Measurements from ENCODE around the gene MCU. TPM values are rescaled to one million over a fixed set of nuclear protein-coding genes. Genes with fewer than 3 reads are reported as not detected.

The MCU gene
- total RNA-seq, 2 donors from 2014 or later, result 12.6 to 14.4 TPM

GRCh38 chr10:72796538-72796937 is 104.6 kb downstream of the MCU start:
- peaks cover 4% of the 10 kb centered on the region for H3K4me1 Mint-ChIP-seq
- no peak for DNase-seq
- H3K9me3 ChIP-seq (ENCODE audit: control insufficient read depth, low read length, poor library complexity, severe bottlenecking), result no peaks in the 10 kb centered on the region
- no peaks in the 10 kb centered on the region for H3K27me3 Mint-ChIP-seq
- no peak overlapping the region for H3K4me3 Mint-ChIP-seq
- H3K36me3 Mint-ChIP-seq (ENCODE audit: low read depth), result no peaks in the 10 kb centered on the region
- no peak for ATAC-seq
- no peak overlapping the region for H3K27ac Mint-ChIP-seq

GRCh38 chr10:72800000-72800740 is 108.2 kb downstream of the MCU start:
- Mint-ChIP-seq H3K4me3 (no peak overlapping the region), H3K27me3 (no peaks in the 10 kb centered on the region), H3K36me3 (ENCODE audit: low read depth) (no peaks in the 10 kb centered on the region), H3K4me1 (peaks cover 4% of the 10 kb centered on the region), H3K27ac (no peak overlapping the region)
- no peak for ATAC-seq
- DNase-seq, result no peak
- H3K9me3 ChIP-seq (ENCODE audit: control insufficient read depth, low read length, poor library complexity, severe bottlenecking), result no peaks in the 10 kb centered on the region

- DNase-seq, result no peak
- no peaks in the 10 kb centered on the region for H3K9me3 ChIP-seq (ENCODE audit: control insufficient read depth, low read length, poor library complexity, severe bottlenecking)
- no peak for ATAC-seq
- H3K36me3 Mint-ChIP-seq (ENCODE audit: low read depth), result peaks cover under 1% of the 10 kb centered on the region
- H3K4me3 Mint-ChIP-seq, result no peak overlapping the region
- H3K4me1 Mint-ChIP-seq, result peaks cover 4% of the 10 kb centered on the region
- H3K27me3 Mint-ChIP-seq, result no peaks in the 10 kb centered on the region
- peak overlapping the region; percentile 67 for H3K27ac Mint-ChIP-seq
Measured at GRCh38 chr10:72800741-72801092, 108.8 kb downstream of the MCU start.

GRCh38 chr10:72801263-72801868 is 109.4 kb downstream of the MCU start:
- ATAC-seq (peak; percentile 50), DNase-seq (no peak)
- H3K4me3 Mint-ChIP-seq, result no peak overlapping the region
- peaks cover 3% of the 10 kb centered on the region for H3K36me3 Mint-ChIP-seq (ENCODE audit: low read depth)
- peak overlapping the region; percentile 67 for H3K27ac Mint-ChIP-seq
- no peaks in the 10 kb centered on the region for H3K27me3 Mint-ChIP-seq
- no peaks in the 10 kb centered on the region for H3K9me3 ChIP-seq (ENCODE audit: control insufficient read depth, low read length, poor library complexity, severe bottlenecking)
- H3K4me1 Mint-ChIP-seq, result peaks cover 4% of the 10 kb centered on the region

- H3K4me1 Mint-ChIP-seq, result peaks cover 4% of the 10 kb centered on the region
- no peaks in the 10 kb centered on the region for H3K27me3 Mint-ChIP-seq
- H3K27ac Mint-ChIP-seq, result peak overlapping the region; percentile 11
- peaks cover 3% of the 10 kb centered on the region for H3K36me3 Mint-ChIP-seq (ENCODE audit: low read depth)
- no peak for ATAC-seq
- DNase-seq, result no peak
- H3K9me3 ChIP-seq (ENCODE audit: control insufficient read depth, low read length, poor library complexity, severe bottlenecking), result no peaks in the 10 kb centered on the region
- H3K4me3 Mint-ChIP-seq, result no peak overlapping the region
Measured at GRCh38 chr10:72802332-72802731, 110.4 kb downstream of the MCU start.

GRCh38 chr10:72802763-72803505 is 111.0 kb downstream of the MCU start:
- peaks cover 4% of the 10 kb centered on the region for H3K4me1 Mint-ChIP-seq
- no peak for DNase-seq
- no peaks in the 10 kb centered on the region for H3K27me3 Mint-ChIP-seq
- no peaks in the 10 kb centered on the region for H3K9me3 ChIP-seq (ENCODE audit: control insufficient read depth, low read length, poor library complexity, severe bottlenecking)
- H3K36me3 Mint-ChIP-seq (ENCODE audit: low read depth), result peaks cover 3% of the 10 kb centered on the region
- ATAC-seq, result no peak
- no peak overlapping the region for H3K4me3 Mint-ChIP-seq
- peak overlapping the region; percentile 11 for H3K27ac Mint-ChIP-seq

GRCh38 chr10:72808001-72808400 is 116.1 kb downstream of the MCU start:
- no peak overlapping the region for H3K4me3 Mint-ChIP-seq
- H3K27ac Mint-ChIP-seq, result no peak overlapping the region
- H3K9me3 ChIP-seq (ENCODE audit: control insufficient read depth, low read length, poor library complexity, severe bottlenecking), result no peaks in the 10 kb centered on the region
- DNase-seq (no peak), ATAC-seq (no peak)
- H3K36me3 Mint-ChIP-seq (ENCODE audit: low read depth), result peaks cover 7% of the 10 kb centered on the region
- H3K4me1 Mint-ChIP-seq, result peaks cover 6% of the 10 kb centered on the region
- no peaks in the 10 kb centered on the region for H3K27me3 Mint-ChIP-seq

- peaks cover 7% of the 10 kb centered on the region for H3K36me3 Mint-ChIP-seq (ENCODE audit: low read depth)
- no peak for DNase-seq
Measured at GRCh38 chr10:72809006-72809405, 117.1 kb downstream of the MCU start.

GRCh38 chr10:72810976-72811375 is 119.0 kb downstream of the MCU start:
- Mint-ChIP-seq H3K4me1 (peaks cover 8% of the 10 kb centered on the region), H3K4me3 (no peak overlapping the region), H3K36me3 (ENCODE audit: low read depth) (peaks cover 4% of the 10 kb centered on the region), H3K27me3 (no peaks in the 10 kb centered on the region), H3K27ac (no peak overlapping the region)
- DNase-seq, result no peak
- no peak for ATAC-seq
- no peaks in the 10 kb centered on the region for H3K9me3 ChIP-seq (ENCODE audit: control insufficient read depth, low read length, poor library complexity, severe bottlenecking)

More at GRCh38 chr10:72809006-72809405, 117.1 kb downstream of the MCU start:
- ATAC-seq, result no peak
- Mint-ChIP-seq H3K4me1 (peaks cover 6% of the 10 kb centered on the region), H3K27ac (no peak overlapping the region), H3K27me3 (no peaks in the 10 kb centered on the region), H3K4me3 (no peak overlapping the region)
- H3K9me3 ChIP-seq (ENCODE audit: control insufficient read depth, low read length, poor library complexity, severe bottlenecking), result no peaks in the 10 kb centered on the region

- no peaks in the 10 kb centered on the region for H3K27me3 Mint-ChIP-seq
- ATAC-seq (no peak), DNase-seq (no peak)
- H3K36me3 Mint-ChIP-seq (ENCODE audit: low read depth), result peaks cover 4% of the 10 kb centered on the region
- H3K27ac Mint-ChIP-seq, result no peak overlapping the region
- no peaks in the 10 kb centered on the region for H3K9me3 ChIP-seq (ENCODE audit: control insufficient read depth, low read length, poor library complexity, severe bottlenecking)
- no peak overlapping the region for H3K4me3 Mint-ChIP-seq
- peaks cover 8% of the 10 kb centered on the region for H3K4me1 Mint-ChIP-seq
Measured at GRCh38 chr10:72812415-72812752, 120.4 kb downstream of the MCU start.

GRCh38 chr10:72812753-72813430 is 120.9 kb downstream of the MCU start:
- DNase-seq (no peak), ATAC-seq (no peak)
- Mint-ChIP-seq H3K36me3 (ENCODE audit: low read depth) (peaks cover 4% of the 10 kb centered on the region), H3K27ac (no peak overlapping the region), H3K27me3 (no peaks in the 10 kb centered on the region), H3K4me1 (peaks cover 8% of the 10 kb centered on the region), H3K4me3 (no peak overlapping the region)
- H3K9me3 ChIP-seq (ENCODE audit: control insufficient read depth, low read length, poor library complexity, severe bottlenecking), result no peaks in the 10 kb centered on the region

- Mint-ChIP-seq H3K27ac (no peak overlapping the region), H3K36me3 (ENCODE audit: low read depth) (peaks cover 4% of the 10 kb centered on the region), H3K27me3 (no peaks in the 10 kb centered on the region), H3K4me1 (peaks cover 12% of the 10 kb centered on the region), H3K4me3 (no peak overlapping the region)
- DNase-seq (no peak), ATAC-seq (no peak)
- no peaks in the 10 kb centered on the region for H3K9me3 ChIP-seq (ENCODE audit: control insufficient read depth, low read length, poor library complexity, severe bottlenecking)
Measured at GRCh38 chr10:72814099-72814790, 122.3 kb downstream of the MCU start.

- no peaks in the 10 kb centered on the region for H3K9me3 ChIP-seq (ENCODE audit: control insufficient read depth, low read length, poor library complexity, severe bottlenecking)
- Mint-ChIP-seq H3K36me3 (ENCODE audit: low read depth) (peaks cover 2% of the 10 kb centered on the region), H3K27ac (no peak overlapping the region), H3K4me3 (no peak overlapping the region), H3K27me3 (no peaks in the 10 kb centered on the region), H3K4me1 (peaks cover 10% of the 10 kb centered on the region)
- no peak for ATAC-seq
- no peak for DNase-seq
Measured at GRCh38 chr10:72816565-72816964, 124.6 kb downstream of the MCU start.
